ENCODE results near the gene TNIK.

- TF ChIP-seq TAF1 (IDR thresholded peaks at IDR 0.05; ENCODE audit: borderline replicate concordance, insufficient read depth, low read length): no peak
- no peak for TF ChIP-seq SIN3A (IDR thresholded peaks at IDR 0.05; ENCODE audit: borderline replicate concordance, insufficient read depth, low read length)
- no peak for TF ChIP-seq REST (IDR thresholded peaks at IDR 0.05; ENCODE audit: insufficient read depth in 1 of 2, low read depth in 2 of 2, low read length in 2 of 2)
- no peak for TF ChIP-seq POLR2AphosphoS5 (IDR thresholded peaks at IDR 0.05; ENCODE audit: low read depth, low read length)
- TF ChIP-seq FOXP2 (optimal IDR thresholded peaks at IDR 0.05; ENCODE audit: borderline replicate concordance, extremely low read depth, extremely low read length, insufficient read depth): no peak
Measured at GRCh38 chr3:171336406-171336805, 123.8 kb downstream of the TNIK start.

Measured in PFSK-1 (cell line).